OCI-M1 (cell line): Measurements from ENCODE around the gene SLC16A9.
A peak's percentile ranks its signal among the peaks of the same experiment; 100 is the strongest.
"Not testable (repeated sequence)": the region's sequence is repeated elsewhere in the genome, so short reads cannot be mapped to it uniquely, and the experiment has no call there.

Experiments
- DNase-seq: peaks from one replicate; lab custom pipeline; 2025; lab: John Stamatoyannopoulos, UW

The SLC16A9 gene, protein sequence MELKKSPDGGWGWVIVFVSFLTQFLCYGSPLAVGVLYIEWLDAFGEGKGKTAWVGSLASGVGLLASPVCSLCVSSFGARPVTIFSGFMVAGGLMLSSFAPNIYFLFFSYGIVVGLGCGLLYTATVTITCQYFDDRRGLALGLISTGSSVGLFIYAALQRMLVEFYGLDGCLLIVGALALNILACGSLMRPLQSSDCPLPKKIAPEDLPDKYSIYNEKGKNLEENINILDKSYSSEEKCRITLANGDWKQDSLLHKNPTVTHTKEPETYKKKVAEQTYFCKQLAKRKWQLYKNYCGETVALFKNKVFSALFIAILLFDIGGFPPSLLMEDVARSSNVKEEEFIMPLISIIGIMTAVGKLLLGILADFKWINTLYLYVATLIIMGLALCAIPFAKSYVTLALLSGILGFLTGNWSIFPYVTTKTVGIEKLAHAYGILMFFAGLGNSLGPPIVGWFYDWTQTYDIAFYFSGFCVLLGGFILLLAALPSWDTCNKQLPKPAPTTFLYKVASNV

DNA sequence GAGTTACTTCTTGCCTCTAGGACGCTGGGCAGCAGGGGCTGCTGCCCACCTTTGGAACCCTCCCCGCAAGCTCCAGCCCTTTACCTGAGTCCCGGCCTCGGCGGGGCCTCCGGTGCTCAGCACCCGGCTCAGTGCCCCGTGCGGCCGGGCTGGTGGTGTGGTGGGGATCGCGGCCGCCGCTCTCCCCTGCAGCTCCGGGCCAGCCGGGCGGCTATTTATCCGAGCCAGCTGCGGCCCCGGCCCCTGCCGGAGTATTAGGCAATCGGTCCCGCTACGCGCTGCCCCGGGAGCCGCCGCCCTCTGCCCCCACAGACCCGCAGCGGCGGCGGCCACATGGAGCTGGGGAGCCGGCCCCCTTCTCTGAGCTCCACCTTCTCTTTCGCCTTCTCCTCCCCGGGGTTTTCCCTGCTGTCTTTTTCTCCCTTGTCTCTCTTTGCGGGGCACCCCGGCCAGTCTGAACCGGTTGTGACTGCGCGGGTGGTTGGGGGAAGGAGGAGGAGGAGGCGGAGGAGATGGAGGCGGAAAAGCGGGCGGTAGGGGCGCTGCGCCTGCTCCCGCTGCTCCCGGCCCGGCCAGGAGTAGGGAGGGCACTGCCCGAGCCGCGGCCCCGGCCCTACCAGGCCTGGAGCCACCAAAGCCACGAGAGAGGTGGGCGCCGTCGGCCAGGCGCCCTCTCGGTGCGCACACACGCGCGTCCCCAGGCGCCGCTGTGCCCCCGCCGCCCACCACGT is at the start of gene SLC16A9:
Gene SLC16A9 (minus strand): TSS at position 456 of the 731 bp plus-strand sequence. CDS start 25,559 bp downstream, outside the sequence.
- peak; percentile 92 for DNase-seq

DNA sequence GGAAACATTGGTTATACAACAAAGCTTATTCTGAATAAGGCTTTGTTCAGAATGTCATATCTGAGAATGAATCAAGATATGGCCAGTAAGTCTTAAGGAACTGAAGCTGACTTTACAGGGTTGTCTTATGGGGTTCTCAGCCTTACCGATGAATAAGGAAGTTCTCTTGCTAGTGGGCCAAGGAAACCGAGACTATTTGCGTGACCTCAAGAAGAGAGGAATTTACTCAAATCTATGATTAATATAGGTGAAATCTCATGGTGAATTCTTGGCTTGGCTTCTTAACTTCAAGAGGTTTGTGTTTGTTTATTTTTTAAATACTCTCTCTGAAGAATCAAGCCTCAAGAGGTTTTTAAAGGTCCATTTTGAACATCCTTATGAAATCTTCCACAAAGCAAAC is 48.3 kb upstream of the SLC16A9 start:
- peak; percentile 16 for DNase-seq

DNA sequence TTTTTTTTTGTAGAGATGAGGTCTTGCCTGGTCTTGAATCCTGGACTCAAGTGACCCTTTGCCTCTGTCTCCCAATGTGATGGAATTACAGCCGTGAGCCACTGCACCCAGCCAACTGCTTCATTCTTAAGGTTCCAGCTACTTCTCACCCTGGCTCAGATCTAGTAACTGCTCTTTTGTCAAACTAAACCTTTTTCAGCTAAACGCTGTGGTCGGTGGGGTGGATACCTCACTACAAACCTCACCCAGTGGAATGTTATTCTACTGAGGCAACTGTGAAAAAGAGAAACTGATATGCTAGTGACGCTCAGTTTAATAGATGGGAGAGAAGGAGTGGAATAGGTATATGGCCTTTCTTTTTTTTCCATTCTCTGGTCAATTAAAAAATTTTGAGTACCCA is 45.3 kb upstream of the SLC16A9 start:
- no peak for DNase-seq

DNA sequence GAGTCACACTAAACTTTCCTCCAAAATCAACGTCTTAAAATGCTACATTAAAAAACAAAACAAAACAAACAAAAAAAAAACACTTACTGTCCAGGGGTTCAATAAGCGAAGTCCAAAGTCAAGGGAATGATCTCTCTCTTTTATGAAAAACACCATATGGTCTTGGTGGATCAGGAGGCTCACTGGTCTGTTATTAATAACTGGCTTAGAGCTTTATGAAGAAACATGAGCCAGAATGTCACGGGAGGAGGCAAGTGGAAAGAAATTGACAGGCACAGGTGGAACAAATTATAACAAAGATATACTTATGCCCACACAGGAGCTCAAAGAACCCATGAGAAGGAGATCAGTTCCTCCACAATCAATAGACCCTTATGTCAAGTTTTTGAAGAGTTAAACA is 43.6 kb upstream of the SLC16A9 start, which contains the start of gene MRLN:
Gene MRLN (minus strand): TSS at position 189 of the 400 bp plus-strand sequence.
- DNase-seq, result no peak

DNA sequence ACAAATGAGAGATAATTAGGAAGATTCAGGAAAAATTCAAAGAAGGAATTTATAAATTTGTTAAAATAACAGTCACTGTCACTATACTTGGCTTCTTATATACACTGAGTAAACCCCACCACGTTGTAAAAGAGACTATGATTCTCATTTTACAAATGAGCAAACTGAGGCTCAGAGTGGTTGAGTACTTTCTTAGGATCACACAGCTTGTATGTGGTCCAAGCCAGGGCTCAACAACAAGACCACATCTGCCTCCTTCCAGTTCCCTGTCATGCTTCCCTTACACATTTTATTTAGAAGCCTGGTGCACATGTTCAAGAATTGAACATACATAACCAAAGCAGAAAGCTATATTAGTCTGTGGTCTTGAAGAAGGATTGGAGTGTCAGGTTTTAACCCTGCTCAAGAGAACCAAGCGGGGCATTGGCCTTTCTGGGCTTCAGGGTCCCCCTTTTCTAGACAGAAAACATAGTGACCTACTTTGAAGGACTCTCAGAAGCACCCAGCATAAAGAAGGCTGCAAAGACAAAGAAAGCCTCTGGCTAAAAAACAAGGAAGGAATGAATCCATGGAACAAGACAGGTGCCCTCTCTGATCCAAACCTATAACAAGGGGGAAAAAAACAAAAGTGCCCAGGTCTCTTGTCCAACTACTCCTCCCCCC is 42.8 kb upstream of the SLC16A9 start:
- no peak for DNase-seq

DNA sequence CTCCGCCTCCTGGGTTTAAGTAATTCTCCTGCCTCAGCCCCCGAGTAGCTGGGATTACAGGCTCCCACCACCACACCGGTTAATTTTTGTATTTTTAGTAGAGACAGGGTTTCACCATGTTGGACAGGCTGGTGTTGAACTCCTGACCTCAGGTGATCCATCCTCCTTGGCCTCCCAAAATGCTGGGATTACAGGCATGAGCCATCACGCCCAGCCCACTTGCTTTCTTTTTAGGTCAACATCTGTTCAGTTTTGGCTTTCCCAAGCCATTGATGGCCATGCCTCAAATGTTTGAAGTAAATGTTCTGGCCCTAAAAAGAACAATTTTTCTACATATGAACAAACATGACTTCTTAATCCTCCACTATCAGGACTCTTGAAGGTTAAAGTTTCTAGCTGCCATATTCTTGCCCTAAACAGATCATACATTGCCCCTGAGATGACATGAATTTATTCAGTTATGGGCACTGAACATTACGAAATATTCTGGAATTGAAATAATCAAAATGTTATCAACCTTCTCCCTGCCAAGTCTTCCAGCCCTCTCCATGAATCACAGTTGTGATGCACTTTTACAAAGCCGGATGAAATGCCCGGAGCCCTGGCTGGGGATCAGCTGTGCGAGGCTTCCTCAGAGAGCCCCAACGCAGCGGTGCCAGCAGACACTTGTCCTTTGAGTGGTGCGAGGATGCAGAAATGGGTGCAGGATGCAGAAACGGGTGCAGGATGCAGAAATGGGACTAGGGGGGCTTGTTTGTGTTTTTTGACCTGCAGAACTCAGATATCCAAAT is 40.7 kb upstream of the SLC16A9 start:
- DNase-seq, result no peak

DNA sequence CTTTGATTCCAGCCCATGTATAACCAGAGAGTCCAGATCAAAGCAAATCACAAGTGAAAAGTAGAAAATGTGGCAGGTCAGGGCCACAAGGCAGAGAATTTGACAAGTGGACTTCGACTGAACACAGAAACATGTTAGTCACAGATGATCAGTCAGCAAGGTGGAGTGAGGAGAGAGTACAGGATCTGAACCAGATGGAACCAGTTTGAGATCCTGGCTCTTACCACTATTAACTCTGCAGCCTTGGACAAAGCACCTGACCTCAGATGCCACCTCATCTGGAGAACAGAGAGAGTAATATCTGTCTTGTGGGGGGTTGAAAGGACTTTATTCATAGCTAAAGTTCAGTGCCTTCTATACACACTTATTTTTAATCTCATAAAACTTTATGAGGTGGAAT is 39.2 kb upstream of the SLC16A9 start:
- no peak for DNase-seq

DNA sequence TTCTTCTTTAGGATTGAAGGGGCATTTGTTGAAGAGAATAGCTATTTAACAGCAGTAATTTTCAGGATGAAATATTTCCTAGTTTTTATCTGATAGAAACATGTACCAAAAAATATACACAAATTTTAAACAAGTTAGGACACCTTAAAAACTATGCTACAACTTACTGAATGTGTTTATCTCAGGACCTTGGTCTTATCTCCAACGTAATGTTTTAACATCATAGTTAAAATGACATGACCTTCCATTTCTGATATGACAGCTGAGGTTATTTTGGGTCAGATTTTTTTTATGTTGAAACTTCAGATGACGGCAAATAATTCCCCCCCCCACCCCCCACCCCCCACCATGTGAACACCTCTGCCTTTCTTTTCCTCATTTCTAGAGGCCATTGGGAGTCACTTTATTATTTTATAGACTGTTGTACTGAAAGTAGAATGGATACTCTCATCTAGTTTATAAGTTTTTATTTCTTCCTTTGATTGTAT is 35.6 kb upstream of the SLC16A9 start:
- DNase-seq, result peak; percentile 19

DNA sequence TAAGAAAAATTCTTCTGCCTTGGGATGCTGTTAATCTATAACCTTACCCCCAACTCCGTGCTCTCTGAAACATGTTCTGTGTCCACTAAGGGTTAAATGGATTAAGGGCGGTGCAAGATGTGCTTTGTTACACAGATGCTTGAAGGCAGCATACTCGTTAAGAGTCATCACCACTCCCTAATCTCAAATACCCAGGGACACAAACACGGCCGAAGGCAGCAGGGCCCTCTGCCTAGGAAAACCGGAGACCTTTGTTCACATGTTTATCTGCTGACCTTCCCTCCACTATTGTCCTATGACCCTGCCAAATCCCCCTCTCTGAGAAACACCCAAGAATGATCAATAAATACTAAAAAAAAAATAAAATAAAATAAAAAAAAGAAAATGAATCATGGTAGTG is 35.1 kb upstream of the SLC16A9 start:
- not testable (repeated sequence) for DNase-seq

DNA sequence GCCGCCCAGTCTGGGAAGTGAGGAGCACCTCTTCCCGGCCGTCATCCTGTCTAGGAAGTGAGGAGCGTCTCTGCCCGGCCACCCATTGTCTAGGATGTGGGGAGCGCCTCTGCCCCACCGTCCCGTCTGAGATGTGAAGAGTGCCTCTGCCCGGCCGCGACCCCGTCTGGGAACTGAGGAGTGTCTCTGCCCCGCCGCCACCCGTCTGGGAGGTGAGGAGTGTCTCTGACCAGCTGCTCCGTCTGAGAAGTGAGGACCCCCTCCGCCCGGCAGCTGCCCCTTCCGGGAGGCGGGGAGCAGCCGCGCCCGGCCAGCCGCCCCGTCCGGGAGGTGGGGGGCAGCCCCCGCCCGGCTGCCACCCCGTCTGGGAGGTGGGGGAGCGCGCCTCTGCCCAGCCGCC is 34.5 kb upstream of the SLC16A9 start:
- DNase-seq, result not testable (repeated sequence)

DNA sequence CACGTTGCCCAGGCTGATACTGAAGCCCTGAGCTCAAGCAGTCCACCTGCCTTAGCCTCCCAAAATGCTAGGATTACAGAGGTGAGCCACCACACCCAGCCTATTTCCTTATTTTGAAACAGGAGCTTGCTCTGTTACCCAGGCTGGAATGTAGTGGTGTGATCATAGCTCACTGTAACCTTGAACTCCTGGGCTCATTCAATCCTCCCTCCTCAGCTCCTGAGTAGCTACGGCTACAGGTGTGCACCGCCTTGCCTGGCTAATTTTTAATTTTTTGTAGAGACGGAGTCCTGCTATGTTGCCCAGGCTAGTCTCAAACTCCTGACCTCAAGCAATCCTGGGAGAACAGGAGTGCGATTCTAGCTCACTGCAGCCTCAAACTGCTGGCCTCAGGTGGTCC is 31.9 kb upstream of the SLC16A9 start:
- no peak for DNase-seq

DNA sequence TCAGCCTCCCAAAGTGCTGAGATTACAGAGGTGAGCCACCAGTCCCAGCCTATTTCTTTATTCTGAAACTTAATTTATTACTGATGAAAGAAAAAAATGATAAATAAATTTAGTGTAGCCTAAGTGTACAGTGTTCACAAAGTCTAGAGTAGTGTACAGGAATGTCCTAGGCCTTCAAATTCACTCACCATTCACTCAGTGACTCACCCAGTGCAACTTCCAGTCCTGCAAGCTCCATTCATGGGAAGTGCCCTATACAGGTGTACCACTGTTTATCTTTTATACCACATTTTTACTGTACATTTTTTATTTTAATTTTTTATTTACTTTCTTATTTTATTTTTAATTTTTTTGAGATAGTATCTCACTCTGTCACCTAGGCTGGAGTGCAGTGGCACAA is 31.4 kb upstream of the SLC16A9 start:
- DNase-seq, result no peak

DNA sequence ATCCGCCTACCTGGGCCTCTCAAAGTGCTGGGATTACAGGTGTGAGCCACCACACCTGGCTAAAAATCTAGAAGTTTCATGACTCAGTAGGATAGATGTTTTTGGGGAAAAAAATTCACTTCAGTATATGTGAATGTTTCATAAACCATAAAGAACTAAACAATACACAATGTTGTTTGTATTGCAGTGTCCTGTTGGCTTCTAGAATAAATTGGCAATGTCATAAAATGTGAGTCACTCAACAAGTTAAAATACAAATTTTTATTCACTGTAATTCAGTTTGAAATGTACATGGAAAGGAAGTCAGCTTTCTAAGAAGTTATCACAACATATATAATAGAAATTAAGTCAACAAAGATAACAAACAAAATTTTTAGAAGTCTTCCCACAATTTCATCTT is 27.1 kb upstream of the SLC16A9 start:
- DNase-seq, result no peak

DNA sequence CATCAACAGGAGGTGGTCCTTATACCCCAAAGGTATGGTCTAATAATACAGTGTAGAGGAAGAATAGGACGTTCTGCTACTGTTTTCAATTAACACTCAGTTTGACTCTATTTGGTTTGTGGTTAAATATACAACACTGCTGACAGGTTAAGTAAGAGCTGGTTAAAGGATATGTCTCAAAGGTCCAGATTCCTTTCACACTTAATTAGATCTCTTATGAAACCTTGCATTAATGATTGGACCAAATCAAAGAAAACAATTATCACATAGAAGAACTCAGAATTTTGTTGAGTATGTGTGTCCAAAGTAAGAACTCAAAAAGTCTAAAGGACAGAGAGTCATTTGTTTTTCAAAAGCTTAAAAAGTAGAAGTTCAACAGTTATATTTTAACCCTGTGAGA is 25.6 kb upstream of the SLC16A9 start:
- no peak for DNase-seq

DNA sequence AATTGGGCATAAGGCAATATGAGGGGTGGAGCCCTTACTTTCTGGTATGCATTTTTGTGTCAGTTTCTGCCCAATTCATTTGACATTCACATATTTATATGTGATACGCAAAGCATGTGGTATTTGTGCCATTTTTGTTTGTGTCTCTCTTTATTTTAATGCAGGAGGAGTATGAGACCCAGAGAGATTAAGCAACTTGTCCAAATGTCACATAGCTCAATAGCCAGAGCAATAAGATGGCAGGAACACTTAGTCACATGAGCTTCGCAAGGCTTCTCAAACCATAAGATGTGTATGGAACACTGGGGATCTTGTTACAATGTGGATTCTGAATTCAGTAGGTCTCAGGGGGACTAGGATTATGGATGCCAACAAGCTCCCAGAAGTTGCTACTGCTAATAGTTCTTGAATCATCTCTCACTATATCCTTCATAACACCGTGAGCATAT is 24.4 kb upstream of the SLC16A9 start:
- no peak for DNase-seq

DNA sequence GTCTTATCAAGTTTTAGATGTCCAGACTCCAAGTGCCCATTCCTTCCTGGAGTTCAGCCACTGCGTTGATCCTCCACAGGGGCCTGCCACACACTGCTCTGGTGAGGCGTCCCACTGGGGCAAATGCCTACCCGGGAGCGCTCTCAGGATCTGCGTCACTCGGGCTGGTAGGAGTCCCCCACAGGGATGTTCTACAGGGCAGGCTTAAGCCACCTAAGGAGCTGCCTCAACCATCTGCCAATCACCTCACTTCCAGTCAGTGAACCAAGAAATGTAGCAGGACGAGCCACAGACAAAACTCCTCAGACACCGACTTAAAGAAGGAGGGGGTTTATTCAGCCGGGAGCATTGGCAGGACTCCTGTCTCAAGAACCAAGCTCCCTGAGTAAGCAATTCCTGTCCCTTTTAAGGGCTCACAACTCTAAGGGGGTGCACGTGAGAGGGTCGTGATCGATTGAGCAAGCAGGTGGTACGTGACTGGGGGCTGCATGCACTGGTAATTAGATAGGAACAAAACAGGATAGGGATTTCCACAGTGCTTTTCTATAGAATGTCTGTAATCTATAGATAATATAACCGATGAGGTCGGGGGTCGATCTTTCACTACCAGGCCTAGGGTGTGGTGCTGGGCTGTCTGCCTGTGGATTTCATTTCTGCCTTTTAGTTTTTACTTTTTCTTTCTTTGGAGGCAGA is 23.8 kb upstream of the SLC16A9 start:
- DNase-seq, result peak; percentile 35

DNA sequence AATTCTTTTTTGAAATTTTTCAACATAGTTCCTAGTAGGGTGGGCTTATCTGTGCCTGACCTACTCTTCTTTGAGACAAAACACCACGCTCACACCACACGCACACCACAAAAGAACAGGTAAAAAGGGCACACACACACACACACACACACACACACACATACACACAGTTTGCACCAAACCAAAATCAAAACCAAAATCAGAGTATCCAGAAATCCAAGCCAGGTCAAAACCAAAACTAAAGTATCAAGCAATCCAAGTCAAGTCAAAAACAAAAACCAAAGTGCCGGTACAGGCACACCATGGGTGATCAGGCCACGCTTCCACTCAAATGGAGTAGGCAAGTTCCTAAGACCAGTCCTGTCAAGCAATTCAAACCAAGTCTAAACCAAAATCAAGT is 23.2 kb upstream of the SLC16A9 start:
- not testable (repeated sequence) for DNase-seq

DNA sequence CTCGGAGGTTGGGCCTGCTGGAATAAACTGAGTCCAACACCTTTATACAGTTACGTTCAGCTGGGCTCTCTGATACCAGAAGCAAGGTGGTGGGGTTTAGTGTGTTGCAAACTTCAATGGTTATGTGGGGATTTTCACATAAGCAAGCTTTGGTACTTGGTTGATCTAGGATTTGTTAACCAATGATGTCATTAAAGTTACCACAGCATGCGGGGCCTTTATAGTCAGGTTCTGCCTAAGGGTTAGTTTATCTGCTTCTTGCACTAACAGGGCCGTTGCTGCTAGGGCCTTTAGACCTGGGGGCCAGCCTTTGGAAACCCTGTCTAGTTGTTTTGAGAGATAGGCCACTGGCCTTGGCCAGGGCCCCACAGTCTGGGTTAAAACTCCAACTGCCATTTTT is 19.5 kb upstream of the SLC16A9 start:
- peak; percentile 67 for DNase-seq

DNA sequence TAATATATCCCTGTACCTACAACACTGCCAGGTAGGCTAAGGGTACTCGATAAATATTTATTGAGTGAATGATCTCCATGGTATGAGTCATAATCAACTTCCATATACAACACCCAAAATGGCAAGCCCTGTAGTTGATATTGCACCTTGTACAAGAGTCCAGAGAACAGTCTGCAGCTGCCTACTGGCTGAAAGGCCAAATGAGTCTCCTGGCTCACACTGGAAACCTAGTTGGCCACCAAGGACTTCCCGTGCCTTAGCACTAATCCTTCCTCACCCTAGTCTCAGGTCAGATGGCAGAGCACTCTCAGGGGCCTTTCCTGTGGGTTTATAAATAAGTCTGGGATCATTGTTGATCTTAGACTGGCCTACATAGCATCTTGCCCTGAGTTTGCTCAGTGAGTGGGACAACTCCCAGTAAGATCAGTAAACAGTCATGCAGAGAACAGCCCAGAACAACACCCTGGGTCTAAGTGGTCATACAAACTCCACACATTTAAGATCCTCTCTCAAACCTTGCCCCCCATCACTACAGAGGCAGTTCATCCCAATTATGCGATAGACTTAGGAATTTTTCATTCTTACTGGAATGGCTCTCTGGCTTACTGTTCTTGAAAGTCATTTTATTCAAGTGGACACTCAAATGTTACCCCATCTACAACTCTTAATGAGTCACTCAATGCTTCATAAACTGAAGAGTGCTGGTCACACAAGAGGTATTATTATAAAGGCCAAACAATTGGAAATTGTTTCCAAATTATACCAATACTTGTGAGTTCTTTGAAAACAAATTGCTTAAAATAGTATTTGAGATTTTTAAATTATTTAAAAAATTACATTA is 14.7 kb upstream of the SLC16A9 start:
- DNase-seq, result no peak

DNA sequence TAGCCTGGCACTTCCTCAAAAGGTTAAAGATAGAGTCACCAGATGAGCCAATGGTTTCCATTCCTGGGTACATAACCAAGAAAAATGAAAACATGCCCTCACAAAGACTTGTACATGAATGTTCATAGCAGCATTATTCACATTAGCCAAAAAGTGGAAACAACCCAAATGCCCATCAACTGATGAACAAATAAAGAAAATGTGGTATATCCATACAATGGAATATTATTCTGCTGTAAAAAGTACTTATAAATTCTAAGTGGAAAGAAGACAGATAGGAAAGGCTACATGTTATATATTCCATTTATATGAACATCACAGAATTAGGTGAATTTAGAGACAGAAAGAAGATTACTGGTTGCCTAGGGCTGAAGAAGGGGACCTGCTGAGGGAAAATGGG is 10.7 kb upstream of the SLC16A9 start:
- no peak for DNase-seq
